CD4-positive, alpha-beta T cell (primary cell): Measurements from ENCODE around the gene NPNT. TPM values are rescaled to one million over a fixed set of nuclear protein-coding genes. Genes with fewer than 3 reads are reported as not detected.

ENCODE experiments used
- ATAC-seq: fragments of 200-7000 bp; cut with Tn5 transposase; one replicate; pipeline ENCODE4 v1.10.0; 2022; ENCODE audit warnings: mild to moderate bottlenecking; ENCODE audit not compliant: poor library complexity
- CTCF ChIA-PET: fragments of 350-600 bp; sonication (Branson Sonifier 250); formaldehyde crosslinking; loops from one replicate; lab custom pipeline; 2021; ENCODE audit warnings: antibody characterized with exemption, inconsistent platforms; lab: Charles Lee
- POLR2A ChIA-PET: fragments of 350-600 bp; sonication (Branson Sonifier 250); formaldehyde crosslinking; loops from one replicate; lab custom pipeline; 2021; ENCODE audit warnings: antibody characterized with exemption, inconsistent platforms; lab: Charles Lee
- DNase-seq, 14 experiments: peaks; one replicate each; pipeline ENCODE4 v3.0.0-alpha.2; 2013 to 2020; ENCODE audit warnings: mixed read lengths in 2 of 14
- H3K27ac ChIP-seq, 2 donors: one replicate each; pipeline versions ENCODE4 v1.5.1 to v1.7.0; 2013; ENCODE audit warnings: low read length in 2 of 2, low read depth in 1 of 2, mild to moderate bottlenecking in 1 of 2
- H3K27me3 ChIP-seq, 2 experiments: 1 replicate in 1 of 2; 2 replicates in 1 of 2; pipeline versions ENCODE4 v1.6.1 to v1.7.0; 2013; ENCODE audit warnings: low read length in 2 of 2, control low read depth in 1 of 2, mild to moderate bottlenecking in 1 of 2, moderate library complexity in 1 of 2; ENCODE audit not compliant: insufficient read depth in 2 of 2, control insufficient read depth in 1 of 2
- H3K36me3 ChIP-seq: one replicate; pipeline ENCODE4 v1.6.1; 2013; ENCODE audit warnings: low read length, control low read depth; ENCODE audit not compliant: insufficient read depth
- H3K4me1 ChIP-seq: one replicate; pipeline ENCODE4 v1.6.1; 2013; ENCODE audit warnings: low read length, control low read depth; ENCODE audit not compliant: insufficient read depth
- H3K4me3 ChIP-seq: one replicate; pipeline ENCODE4 v1.5.1; 2013; ENCODE audit warnings: mild to moderate bottlenecking, low read length, moderate library complexity
- H3K9me3 ChIP-seq, 2 experiments: 1 replicate in 1 of 2; 2 replicates in 1 of 2; pipeline versions ENCODE4 v1.6.1 to v1.7.0; 2013; ENCODE audit warnings: low read length in 2 of 2, mild to moderate bottlenecking in 2 of 2, control low read depth in 1 of 2, moderate library complexity in 1 of 2; ENCODE audit not compliant: control insufficient read depth in 1 of 2, insufficient read depth in 1 of 2
- H3K27ac Mint-ChIP-seq: one replicate; pipeline ENCODE4 v1.8.0; 2020; ENCODE audit warnings: mixed read lengths
- H3K27me3 Mint-ChIP-seq: one replicate; pipeline ENCODE4 v1.8.0; 2021; ENCODE audit warnings: mixed read lengths
- H3K36me3 Mint-ChIP-seq: one replicate; pipeline ENCODE4 v1.8.0; 2021; ENCODE audit warnings: low read depth, mixed read lengths
- H3K4me1 Mint-ChIP-seq: one replicate; pipeline ENCODE4 v1.8.0; 2021; ENCODE audit warnings: low read depth, mixed read lengths
- H3K4me3 Mint-ChIP-seq: one replicate; pipeline ENCODE4 v1.8.0; 2020; ENCODE audit warnings: mild to moderate bottlenecking, mixed read lengths
- H3K9me3 Mint-ChIP-seq: one replicate; pipeline ENCODE4 v1.8.0; 2020; ENCODE audit warnings: mixed read lengths
- CTCF ChIP-seq: fragments of 200-600 bp; IDR thresholded peaks from one replicate; pipeline ENCODE4 v1.8.0; 2022; ENCODE audit warnings: antibody characterized with exemption, mild to moderate bottlenecking
- intact Hi-C, 2 experiments: fragments of 100-400 bp; cut with DNase I in 1 of 2; cut with micrococcal nuclease in 1 of 2; formaldehyde crosslinking; loops; one replicate each; pipeline versions ENCODE4 v1.15.1 to v1.9.0; 2023 to 2025; cut with DNase I, micrococcal nuclease
- total RNA-seq, 174 experiments: library from RNA in 2 of 174; stranded (reverse) in 2 of 174; gene quantifications; one replicate each; pipeline ENCODE4 v1.2.3 and lab custom pipeline; 2021 to 2026

The NPNT gene
- total RNA-seq, 2 experiments from 2014 or later = not detected

GRCh38 chr4:105992641-105993305, 97.5 kb downstream of the NPNT start:
- ChIA-PET CTCF (no interaction called here), POLR2A (no interaction called here)
- H3K27me3 Mint-ChIP-seq = no peaks in the 10 kb centered on the region
- intact Hi-C loops = no loop called here
- no peak overlapping the region for H3K27ac ChIP-seq
- no peak for ATAC-seq
- no peaks in the 10 kb centered on the region for H3K36me3 Mint-ChIP-seq
- TF ChIP-seq CTCF = no peak
- no peak overlapping the region for H3K4me3 ChIP-seq
- DNase-seq = no peak
- H3K9me3 Mint-ChIP-seq = peaks cover 6% of the 10 kb centered on the region
- no peaks in the 10 kb centered on the region for H3K4me1 Mint-ChIP-seq
- no peaks in the 10 kb centered on the region for H3K4me1 ChIP-seq
- H3K9me3 ChIP-seq = no peaks in the 10 kb centered on the region
- no peak overlapping the region for H3K27ac Mint-ChIP-seq
- no peak overlapping the region for H3K4me3 Mint-ChIP-seq
- no peaks in the 10 kb centered on the region for H3K27me3 ChIP-seq
- H3K36me3 ChIP-seq = no peaks in the 10 kb centered on the region

- H3K36me3 ChIP-seq = no peaks in the 10 kb centered on the region
- no peaks in the 10 kb centered on the region for H3K9me3 ChIP-seq
- no peak overlapping the region for H3K4me3 ChIP-seq
- H3K27ac Mint-ChIP-seq = no peak overlapping the region
- DNase-seq (no peak), ATAC-seq (no peak)
- H3K4me1 ChIP-seq = no peaks in the 10 kb centered on the region
- no peaks in the 10 kb centered on the region for H3K27me3 ChIP-seq
- H3K36me3 Mint-ChIP-seq = no peaks in the 10 kb centered on the region
- intact Hi-C loops = no loop called here
- H3K4me3 Mint-ChIP-seq = no peak overlapping the region
- no peak for TF ChIP-seq CTCF
- no peaks in the 10 kb centered on the region for H3K4me1 Mint-ChIP-seq
- no peaks in the 10 kb centered on the region for H3K27me3 Mint-ChIP-seq
- ChIA-PET POLR2A (no interaction called here), CTCF (no interaction called here)
- peaks cover under 1% of the 10 kb centered on the region for H3K9me3 Mint-ChIP-seq
- no peak overlapping the region for H3K27ac ChIP-seq
These were observed 98.8 kb downstream of the NPNT start for GRCh38 chr4:105994061-105994460.

- no peak overlapping the region for H3K27ac Mint-ChIP-seq
- TF ChIP-seq CTCF = no peak
These were observed 99.7 kb downstream of the NPNT start for GRCh38 chr4:105994841-105995501.

More at GRCh38 chr4:105994841-105995501, 99.7 kb downstream of the NPNT start:
- intact Hi-C loops = no loop called here
- no peaks in the 10 kb centered on the region for H3K4me1 Mint-ChIP-seq
- ChIA-PET POLR2A (no interaction called here), CTCF (no interaction called here)
- H3K4me3 Mint-ChIP-seq = no peak overlapping the region
- H3K9me3 Mint-ChIP-seq = no peaks in the 10 kb centered on the region
- H3K4me3 ChIP-seq = no peak overlapping the region
- DNase-seq (no peak), ATAC-seq (no peak)
- H3K4me1 ChIP-seq = no peaks in the 10 kb centered on the region
- H3K27me3 ChIP-seq = no peaks in the 10 kb centered on the region
- H3K27me3 Mint-ChIP-seq = no peaks in the 10 kb centered on the region
- H3K36me3 Mint-ChIP-seq = no peaks in the 10 kb centered on the region
- no peak overlapping the region for H3K27ac ChIP-seq
- H3K9me3 ChIP-seq = no peaks in the 10 kb centered on the region
- no peaks in the 10 kb centered on the region for H3K36me3 ChIP-seq
